ENCODE results near the gene KLC1.

KLC1 gene

GRCh38 chr14:103725001-103725682 is 96.1 kb downstream of the KLC1 start:
- no peak for DNase-seq

- DNase-seq = no peak
These were observed 96.9 kb downstream of the KLC1 start for GRCh38 chr14:103725739-103726395.

- DNase-seq = no peak
These were observed 97.5 kb downstream of the KLC1 start for GRCh38 chr14:103726474-103726873.

- no peak for DNase-seq
These were observed 98.4 kb downstream of the KLC1 start for GRCh38 chr14:103727313-103727980.

GRCh38 chr14:103728141-103728540 is 99.1 kb downstream of the KLC1 start:
- DNase-seq = no peak

- DNase-seq = no peak
These were observed 99.7 kb downstream of the KLC1 start for GRCh38 chr14:103728721-103729120.

- no peak for DNase-seq
These were observed 100.8 kb downstream of the KLC1 start for GRCh38 chr14:103729496-103730448.

- no peak for DNase-seq
These were observed 101.6 kb downstream of the KLC1 start for GRCh38 chr14:103730490-103731035.

GRCh38 chr14:103731481-103731880 is 102.5 kb downstream of the KLC1 start:
- DNase-seq = no peak

GRCh38 chr14:103731916-103732867 is 103.2 kb downstream of the KLC1 start:
- DNase-seq = no peak

- DNase-seq = no peak
These were observed 104.0 kb downstream of the KLC1 start for GRCh38 chr14:103732868-103733620.

GRCh38 chr14:103733651-103734050 is 104.6 kb downstream of the KLC1 start:
- DNase-seq = no peak

GRCh38 chr14:103734081-103734888 is 105.3 kb downstream of the KLC1 start:
- DNase-seq = no peak

- no peak for DNase-seq
These were observed 106.0 kb downstream of the KLC1 start for GRCh38 chr14:103735022-103735421.

GRCh38 chr14:103735439-103735814 is 106.4 kb downstream of the KLC1 start:
- no peak for DNase-seq

- no peak for DNase-seq
These were observed 107.0 kb downstream of the KLC1 start for GRCh38 chr14:103735815-103736545.

GRCh38 chr14:103736546-103737431 is 107.8 kb downstream of the KLC1 start:
- no peak for DNase-seq

GRCh38 chr14:103737432-103738045 is 108.5 kb downstream of the KLC1 start:
- no peak for DNase-seq
